GM21423 (cell line): ENCODE measurements around the gene MAPK10.

Source experiments
- ATAC-seq: cut with Tn5 transposase; IDR thresholded peaks from one replicate; pipeline ENCODE4 v1.9.1; 2021; ENCODE audit warnings: mild to moderate bottlenecking, moderate library complexity; ENCODE audit not compliant: unreplicated experiment

Gene MAPK10

DNA sequence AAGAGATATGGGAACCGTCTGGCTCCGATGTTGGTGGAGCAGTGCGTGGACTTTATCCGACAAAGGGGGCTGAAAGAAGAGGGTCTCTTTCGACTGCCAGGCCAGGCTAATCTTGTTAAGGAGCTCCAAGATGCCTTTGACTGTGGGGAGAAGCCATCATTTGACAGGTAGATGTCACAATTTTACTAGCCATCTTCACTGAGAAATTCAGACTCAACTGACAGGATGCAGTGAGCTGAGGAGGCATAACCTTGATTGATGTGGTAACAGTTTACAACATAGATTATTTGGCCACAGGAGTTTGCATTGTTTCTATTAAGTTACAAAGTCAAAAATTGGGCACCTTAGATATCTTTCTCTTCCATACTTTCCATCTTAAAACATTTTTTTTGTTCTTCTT lies 417.7 kb downstream of the MAPK10 start:
- ATAC-seq: no peak

DNA sequence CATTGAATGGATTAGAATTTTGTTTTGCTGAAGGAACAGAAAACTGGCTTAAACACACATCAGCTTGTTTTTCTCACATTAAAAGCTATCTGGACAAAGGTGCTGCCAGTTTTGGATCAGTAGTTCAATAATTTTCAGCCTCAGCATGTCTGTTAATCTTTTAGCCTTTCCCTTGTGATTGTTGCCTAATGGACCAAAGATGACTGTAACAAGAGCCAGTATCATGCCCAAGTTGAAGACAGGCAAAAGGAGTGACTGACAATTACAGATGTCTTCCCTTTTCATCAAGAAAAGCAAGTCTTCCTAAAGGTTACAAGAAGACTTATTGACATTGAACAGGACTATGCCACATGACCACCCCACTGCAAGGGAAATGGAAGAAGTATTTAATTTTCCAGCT lies 419.7 kb downstream of the MAPK10 start:
- no peak for ATAC-seq
